Trophoblast cell (in vitro differentiated cells and primary cell): ENCODE data around the gene MAT2B.

Source experiments
- DNase-seq, 2 donors: peaks; one replicate each; pipeline ENCODE4 v3.0.0-alpha.2; 2016
- H2AFZ ChIP-seq: 2 replicates; pipeline ENCODE4 v1.6.1; 2013; ENCODE audit warnings: low read length, moderate library complexity, mild to moderate bottlenecking; ENCODE audit not compliant: insufficient read depth, poor library complexity
- H2AK5ac ChIP-seq: 2 replicates; pipeline ENCODE4 v1.6.1; 2013; ENCODE audit warnings: mild to moderate bottlenecking, low read length
- H2BK120ac ChIP-seq: 2 replicates; pipeline ENCODE4 v1.6.1; 2013; ENCODE audit warnings: low read length, mild to moderate bottlenecking, moderate library complexity; ENCODE audit not compliant: insufficient read depth, poor library complexity
- H2BK12ac ChIP-seq: 2 replicates; pipeline ENCODE4 v1.6.1; 2013; ENCODE audit warnings: mild to moderate bottlenecking, low read length, moderate library complexity
- H2BK5ac ChIP-seq: 2 replicates; pipeline ENCODE4 v1.6.1; 2013; ENCODE audit warnings: low read length, low read depth, moderate library complexity, mild to moderate bottlenecking; ENCODE audit not compliant: poor library complexity
- H3K14ac ChIP-seq: 2 replicates; pipeline ENCODE4 v1.6.1; 2013; ENCODE audit warnings: mild to moderate bottlenecking, low read length
- H3K18ac ChIP-seq: 2 replicates; pipeline ENCODE4 v1.6.1; 2013; ENCODE audit warnings: mild to moderate bottlenecking, low read length
- H3K23ac ChIP-seq: 2 replicates; pipeline ENCODE4 v1.6.1; 2013; ENCODE audit warnings: low read length
- H3K27ac ChIP-seq: 2 replicates; pipeline ENCODE4 v1.5.1; 2013; ENCODE audit warnings: low read depth, mild to moderate bottlenecking, inconsistent platforms, low read length, moderate library complexity
- H3K27me3 ChIP-seq: 2 replicates; pipeline ENCODE4 v1.6.1; 2013; ENCODE audit warnings: inconsistent platforms, mild to moderate bottlenecking, low read length, moderate library complexity; ENCODE audit not compliant: insufficient read depth
- H3K36me3 ChIP-seq, 2 experiments: 1 replicate in 1 of 2; 2 replicates in 1 of 2; pipeline ENCODE4 v1.6.1; 2013; ENCODE audit warnings: low read length in 2 of 2, mild to moderate bottlenecking in 2 of 2, moderate library complexity in 1 of 2; ENCODE audit not compliant: insufficient read depth in 2 of 2, control insufficient read depth in 1 of 2
- H3K4ac ChIP-seq: 2 replicates; pipeline ENCODE4 v1.6.1; 2013; ENCODE audit warnings: low read depth, mild to moderate bottlenecking, low read length, moderate library complexity
- H3K4me1 ChIP-seq, 2 experiments: 1 replicate in 1 of 2; 2 replicates in 1 of 2; pipeline ENCODE4 v1.6.1; 2013; ENCODE audit warnings: low read length in 2 of 2, mild to moderate bottlenecking in 2 of 2, moderate library complexity in 1 of 2; ENCODE audit not compliant: insufficient read depth in 2 of 2, control insufficient read depth in 1 of 2
- H3K4me2 ChIP-seq: 2 replicates; pipeline ENCODE4 v1.6.1; 2013; ENCODE audit warnings: inconsistent platforms, mild to moderate bottlenecking, low read length, moderate library complexity
- H3K4me3 ChIP-seq: 2 replicates; pipeline ENCODE4 v1.5.1; 2013; ENCODE audit warnings: mild to moderate bottlenecking, low read depth, low read length, inconsistent platforms
- H3K79me1 ChIP-seq: one replicate; pipeline ENCODE4 v1.6.1; 2013; ENCODE audit warnings: low read length
- H3K79me2 ChIP-seq: 2 replicates; pipeline ENCODE4 v1.6.1; 2013; ENCODE audit warnings: low read length, mild to moderate bottlenecking; ENCODE audit not compliant: control insufficient read depth, insufficient read depth, poor library complexity
- H3K9ac ChIP-seq: 2 replicates; pipeline ENCODE4 v1.6.1; 2013; ENCODE audit warnings: mild to moderate bottlenecking, low read length
- H3K9me3 ChIP-seq: 2 replicates; pipeline ENCODE4 v1.6.1; 2013; ENCODE audit warnings: low read depth, mild to moderate bottlenecking, control low read depth, inconsistent platforms, low read length; ENCODE audit not compliant: insufficient read depth
- H4K12ac ChIP-seq: 2 replicates; pipeline ENCODE4 v1.6.1; 2013; ENCODE audit warnings: low read depth, mild to moderate bottlenecking, low read length, moderate library complexity
- H4K8ac ChIP-seq: 2 replicates; pipeline ENCODE4 v1.6.1; 2013; ENCODE audit warnings: low read depth, mild to moderate bottlenecking, low read length, moderate library complexity
- H4K91ac ChIP-seq: one replicate; pipeline ENCODE4 v1.6.1; 2013; ENCODE audit warnings: low read depth, mild to moderate bottlenecking, low read length, moderate library complexity
- WGBS: extraction: QIAGEN DNeasy Blood & Tissue Kit; methylation state at CpG from one replicate; pipeline ENCODE4 v1.1.7; 2013; ENCODE audit warnings: missing lambda C conversion rate; ENCODE audit not compliant: insufficient read length, insufficient coverage; ENCODE audit errors: extremely low coverage; 5-methylcytosine and 5-hydroxymethylcytosine counted together

The MAT2B gene

DNA sequence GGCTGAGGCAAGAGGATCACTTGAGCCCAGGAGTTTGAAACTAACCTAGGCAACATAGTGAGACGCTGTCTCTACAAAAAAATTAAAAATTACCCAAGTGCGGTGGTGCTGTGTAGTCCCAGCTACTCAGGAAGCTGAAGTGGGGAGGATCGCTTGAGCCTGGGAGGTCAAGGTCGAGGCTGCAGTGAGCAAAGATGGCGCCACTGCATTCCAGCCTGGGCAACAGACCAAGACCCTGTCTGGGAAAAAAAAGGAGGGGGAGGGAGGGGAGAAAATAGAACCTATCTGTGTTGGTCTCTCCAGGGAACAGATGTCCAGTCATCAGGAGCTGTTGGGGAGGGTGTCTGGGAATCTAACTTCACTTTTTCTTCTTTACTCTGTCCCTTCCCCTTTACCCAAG is 24.3 kb downstream of the MAT2B start:
- no peak overlapping the region for H3K14ac ChIP-seq
- H2AK5ac ChIP-seq = no peak overlapping the region
- H2BK12ac ChIP-seq = no peak overlapping the region
- H4K12ac ChIP-seq = no peak overlapping the region
- no peak overlapping the region for H3K4ac ChIP-seq
- no peaks in the 10 kb centered on the region for H3K27me3 ChIP-seq
- H3K18ac ChIP-seq = no peak overlapping the region
- WGBS = no CpG with 5 or more reads among the region's 5 CpGs
- no peaks in the 10 kb centered on the region for H3K36me3 ChIP-seq
- DNase-seq = no peak
- no peak overlapping the region for H2BK120ac ChIP-seq
- H3K27ac ChIP-seq = no peak overlapping the region
- H3K79me2 ChIP-seq = no peaks in the 10 kb centered on the region
- H4K91ac ChIP-seq = no peak overlapping the region
- H3K9ac ChIP-seq = no peak overlapping the region
- no peak overlapping the region for H2BK5ac ChIP-seq
- no peaks in the 10 kb centered on the region for H3K9me3 ChIP-seq
- H3K79me1 ChIP-seq = no peaks in the 10 kb centered on the region
- no peak overlapping the region for H2AFZ ChIP-seq
- no peak overlapping the region for H3K23ac ChIP-seq
- H3K4me3 ChIP-seq = no peak overlapping the region
- H4K8ac ChIP-seq = no peak overlapping the region
- H3K4me2 ChIP-seq = no peak overlapping the region
- H3K4me1 ChIP-seq = no peaks in the 10 kb centered on the region

DNA sequence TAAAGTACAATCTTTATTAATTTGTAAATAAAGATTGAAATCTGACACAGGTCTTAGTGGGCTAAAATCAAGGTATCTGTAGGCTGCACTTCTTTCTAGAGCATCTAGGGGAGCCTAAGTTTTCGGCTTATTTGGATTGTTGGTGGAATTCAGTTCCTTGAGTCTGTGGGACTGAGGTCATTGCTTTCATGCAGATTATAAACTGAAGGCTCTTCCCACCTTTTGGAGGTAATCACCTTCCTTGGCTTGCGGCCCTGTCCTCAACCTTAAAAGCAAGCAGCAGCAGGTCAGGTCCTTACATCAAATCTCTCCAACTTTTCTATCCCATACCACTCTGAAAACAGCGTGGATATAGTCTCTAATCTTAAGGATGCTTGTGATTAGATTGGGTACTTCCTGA is 25.9 kb downstream of the MAT2B start:
- no peaks in the 10 kb centered on the region for H3K27me3 ChIP-seq
- H3K79me1 ChIP-seq = no peaks in the 10 kb centered on the region
- no peak overlapping the region for H2BK12ac ChIP-seq
- DNase-seq = no peak
- no peak overlapping the region for H3K4me3 ChIP-seq
- H2AFZ ChIP-seq = no peak overlapping the region
- no peak overlapping the region for H3K18ac ChIP-seq
- no peak overlapping the region for H3K14ac ChIP-seq
- H3K27ac ChIP-seq = no peak overlapping the region
- H3K23ac ChIP-seq = no peak overlapping the region
- H3K79me2 ChIP-seq = no peaks in the 10 kb centered on the region
- H2AK5ac ChIP-seq = no peak overlapping the region
- H4K91ac ChIP-seq = no peak overlapping the region
- H3K36me3 ChIP-seq = no peaks in the 10 kb centered on the region
- no peak overlapping the region for H3K9ac ChIP-seq
- no peaks in the 10 kb centered on the region for H3K4me1 ChIP-seq
- H4K8ac ChIP-seq = no peak overlapping the region
- no peaks in the 10 kb centered on the region for H3K9me3 ChIP-seq
- H4K12ac ChIP-seq = no peak overlapping the region
- H3K4me2 ChIP-seq = no peak overlapping the region
- WGBS = no CpG with 5 or more reads among the region's 3 CpGs
- no peak overlapping the region for H2BK120ac ChIP-seq
- H3K4ac ChIP-seq = no peak overlapping the region
- no peak overlapping the region for H2BK5ac ChIP-seq

DNA sequence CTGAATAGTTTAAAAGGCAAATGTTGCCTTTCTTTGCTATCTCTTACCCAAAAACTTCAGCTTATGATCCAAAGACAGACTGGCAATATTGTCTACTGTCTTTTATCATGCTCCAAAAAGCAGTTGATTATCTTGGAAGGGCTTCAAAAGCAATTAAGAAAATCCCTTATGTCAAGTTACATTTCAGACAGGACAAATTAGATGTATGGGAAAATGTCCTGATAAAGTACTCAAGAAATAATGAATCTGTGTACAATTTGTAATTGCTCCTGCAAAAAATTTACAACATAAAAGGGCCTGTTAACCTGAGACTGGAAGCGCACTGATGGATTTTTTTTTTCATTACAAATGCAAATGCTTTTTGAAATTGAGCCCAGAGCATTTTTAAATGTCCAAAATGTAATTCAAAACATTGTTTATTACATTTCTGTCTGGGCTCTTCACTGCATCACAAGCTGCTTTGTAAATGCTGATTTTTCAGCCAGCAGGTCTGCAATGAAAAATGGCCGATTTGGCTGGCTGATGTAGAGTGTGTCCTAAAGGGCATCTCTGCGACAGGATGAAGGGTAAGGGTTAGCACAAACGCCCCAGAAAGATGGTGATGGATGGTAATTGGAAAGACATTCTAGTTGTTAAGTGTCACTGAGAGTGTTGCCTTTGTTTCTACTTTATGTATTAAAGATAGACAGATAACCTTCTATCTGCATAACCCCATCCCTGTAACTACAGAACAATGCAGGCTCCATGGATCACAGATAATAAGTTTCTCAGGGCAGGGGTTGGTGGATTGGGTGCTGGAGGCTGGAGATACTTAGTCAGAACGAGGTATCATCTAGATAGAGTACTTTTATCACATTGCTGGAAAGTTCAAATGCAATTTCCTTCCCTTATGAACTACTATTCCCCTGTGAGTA is 27.0 kb downstream of the MAT2B start:
- Histone ChIP-seq H3K14ac (no peak overlapping the region), H2BK12ac (no peak overlapping the region), H3K4me1 (no peaks in the 10 kb centered on the region), H3K4ac (no peak overlapping the region), H2AFZ (no peak overlapping the region), H2AK5ac (no peak overlapping the region), H3K4me3 (no peak overlapping the region), H3K36me3 (no peaks in the 10 kb centered on the region), H2BK120ac (no peak overlapping the region), H2BK5ac (no peak overlapping the region), H4K91ac (no peak overlapping the region), H3K18ac (no peak overlapping the region), H4K12ac (no peak overlapping the region), H3K79me1 (no peaks in the 10 kb centered on the region), H3K9me3 (no peaks in the 10 kb centered on the region), H3K79me2 (no peaks in the 10 kb centered on the region), H3K27me3 (no peaks in the 10 kb centered on the region), H3K9ac (no peak overlapping the region), H3K23ac (no peak overlapping the region), H4K8ac (no peak overlapping the region), H3K27ac (no peak overlapping the region), H3K4me2 (no peak overlapping the region)
- no peak for DNase-seq
- WGBS = no CpG with 5 or more reads among the region's 5 CpGs

DNA sequence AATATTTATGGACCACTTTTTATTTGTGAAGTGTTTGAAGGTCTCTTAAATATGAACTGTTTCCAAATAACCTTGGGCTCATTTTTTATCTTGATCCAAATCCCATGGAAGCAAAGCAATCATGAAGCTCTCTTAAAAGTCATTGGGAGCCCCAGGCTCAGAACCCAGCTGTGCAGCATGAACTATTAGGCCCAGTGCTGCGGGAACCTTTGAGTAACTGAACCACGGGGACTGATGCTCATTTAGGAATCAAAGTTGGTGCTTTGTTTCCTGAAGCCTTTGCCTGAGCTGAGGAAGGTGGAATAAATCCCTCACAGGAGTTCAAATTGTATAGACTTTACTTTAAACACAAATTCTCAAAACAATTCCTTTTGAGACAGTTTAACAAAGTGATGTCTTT is 27.8 kb downstream of the MAT2B start:
- H3K79me1 ChIP-seq = no peaks in the 10 kb centered on the region
- H3K14ac ChIP-seq = no peak overlapping the region
- H3K4ac ChIP-seq = no peak overlapping the region
- no peaks in the 10 kb centered on the region for H3K4me1 ChIP-seq
- H3K27me3 ChIP-seq = no peaks in the 10 kb centered on the region
- no peaks in the 10 kb centered on the region for H3K9me3 ChIP-seq
- no CpG with 5 or more reads among the region's 2 CpGs for WGBS
- DNase-seq = no peak
- no peak overlapping the region for H2BK5ac ChIP-seq
- H2AK5ac ChIP-seq = no peak overlapping the region
- H3K79me2 ChIP-seq = no peaks in the 10 kb centered on the region
- no peak overlapping the region for H2BK120ac ChIP-seq
- no peak overlapping the region for H3K27ac ChIP-seq
- no peak overlapping the region for H4K8ac ChIP-seq
- H2AFZ ChIP-seq = no peak overlapping the region
- no peaks in the 10 kb centered on the region for H3K36me3 ChIP-seq
- H3K4me3 ChIP-seq = no peak overlapping the region
- H3K23ac ChIP-seq = no peak overlapping the region
- no peak overlapping the region for H2BK12ac ChIP-seq
- no peak overlapping the region for H3K4me2 ChIP-seq
- no peak overlapping the region for H3K9ac ChIP-seq
- no peak overlapping the region for H4K91ac ChIP-seq
- H4K12ac ChIP-seq = no peak overlapping the region
- no peak overlapping the region for H3K18ac ChIP-seq
